H1 (cell line): Measurements from ENCODE around the gene FYTTD1. TPM values are rescaled to one million over a fixed set of nuclear protein-coding genes. Genes with fewer than 3 reads are reported as not detected.

Experiments
- CTCF ChIA-PET: fragments of 300-600 bp; sonication (Branson Sonifier 250); formaldehyde crosslinking; loops from one replicate; lab custom pipeline; 2021; ENCODE audit not compliant: partially characterized antibody; lab: Charles Lee
- POLR2A ChIA-PET: fragments of 300-600 bp; sonication (Branson Sonifier 250); formaldehyde crosslinking; loops from one replicate; lab custom pipeline; 2021; ENCODE audit warnings: inconsistent platforms; ENCODE audit not compliant: partially characterized antibody; lab: Charles Lee
- DNase-seq, 2 experiments: peaks; one replicate each; pipeline versions ENCODE4 v3.0.0 to v3.0.0-alpha.2; 2010 to 2022; ENCODE audit warnings: low spot score in 2 of 2, low read depth in 1 of 2, mixed read lengths in 1 of 2
- FAIRE-seq: peaks from 2 replicates; lab custom pipeline; 2011; peaks lifted over from hg19 to GRCh38; lab: Jason Lieb, UNC
- H2AFZ ChIP-seq: 2 replicates; pipeline ENCODE4 v1.8.1; 2012; ENCODE audit warnings: low read length, inconsistent platforms
- H2AK5ac ChIP-seq: 2 replicates; pipeline ENCODE4 v1.6.1; 2013; ENCODE audit warnings: low read depth, low read length
- H2BK120ac ChIP-seq: replicated peaks from 2 replicates; pipeline ENCODE3; 2013; ENCODE audit warnings: low read depth, low read length, inconsistent platforms
- H2BK12ac ChIP-seq: 2 replicates; pipeline ENCODE4 v1.6.1; 2013; ENCODE audit warnings: low read depth, low read length
- H2BK15ac ChIP-seq: 2 replicates; pipeline ENCODE4 v1.6.1; 2013; ENCODE audit warnings: low read length
- H2BK20ac ChIP-seq: 2 replicates; pipeline ENCODE4 v1.6.1; 2013; ENCODE audit warnings: low read length
- H2BK5ac ChIP-seq: 2 replicates; pipeline ENCODE4 v1.6.1; 2013; ENCODE audit warnings: low read depth, low read length
- H3K14ac ChIP-seq: 2 replicates; pipeline ENCODE4 v1.6.1; 2013; ENCODE audit warnings: inconsistent platforms; ENCODE audit not compliant: insufficient read length
- H3K18ac ChIP-seq: 2 replicates; pipeline ENCODE4 v1.6.1; 2013; ENCODE audit warnings: low read length; ENCODE audit errors: extremely low read depth
- H3K23ac ChIP-seq: 2 replicates; pipeline ENCODE4 v1.6.1; 2013; ENCODE audit warnings: inconsistent platforms; ENCODE audit not compliant: insufficient read length
- H3K23me2 ChIP-seq: 2 replicates; pipeline ENCODE4 v1.6.1; 2013; ENCODE audit warnings: low read depth, low read length
- H3K27ac ChIP-seq: 2 replicates; pipeline ENCODE4 v1.6.1; 2011; ENCODE audit warnings: low read depth, low read length, inconsistent platforms
- H3K27me3 ChIP-seq, 4 experiments: replicated peaks in 1 of 4; 1 replicate in 1 of 4; 2 replicates in 3 of 4; pipeline versions ENCODE4 v1.6.1 to v1.8.1; 2011 to 2013; ENCODE audit warnings: low read length in 3 of 4, mild to moderate bottlenecking in 3 of 4, inconsistent platforms in 2 of 4, mixed read lengths in 2 of 4, moderate library complexity in 1 of 4; ENCODE audit not compliant: control insufficient read depth in 3 of 4, insufficient read depth in 3 of 4; ENCODE audit errors: extremely low read depth in 1 of 4
- H3K36me3 ChIP-seq, 4 experiments: 2 replicates each; pipeline versions ENCODE4 v1.6.1 to v1.8.1; 2011 to 2013; ENCODE audit warnings: mild to moderate bottlenecking in 4 of 4, low read length in 3 of 4, moderate library complexity in 2 of 4, control low read depth in 1 of 4, inconsistent platforms in 1 of 4; ENCODE audit not compliant: insufficient read depth in 4 of 4, control insufficient read depth in 2 of 4
- H3K4ac ChIP-seq: replicated peaks from 2 replicates; pipeline ENCODE3; 2013; ENCODE audit warnings: low read length, low read depth, mixed read lengths, inconsistent platforms; ENCODE audit not compliant: insufficient read length
- H3K4me1 ChIP-seq, 4 experiments: replicated peaks in 1 of 4; 1 replicate in 1 of 4; 2 replicates in 3 of 4; pipeline versions ENCODE4 v1.6.1 to v1.8.1; 2011 to 2013; ENCODE audit warnings: low read length in 3 of 4, inconsistent platforms in 2 of 4, mixed read lengths in 1 of 4; ENCODE audit not compliant: insufficient read depth in 4 of 4, control insufficient read depth in 3 of 4
- H3K4me2 ChIP-seq, 2 experiments: 2 replicates each; pipeline versions ENCODE4 v1.6.1 to v1.8.1; 2011 to 2013; ENCODE audit warnings: low read depth in 2 of 2, low read length in 2 of 2, control low read depth in 1 of 2, inconsistent platforms in 1 of 2, mild to moderate bottlenecking in 1 of 2; ENCODE audit not compliant: insufficient read depth in 1 of 2
- H3K4me3 ChIP-seq, 4 experiments: fragments of 200-600, 300-600 bp in 1 of 4; sonication (generic), shearing (Covaris generic), sonication (Bioruptor Twin) in 1 of 4; 2 replicates each; pipeline versions ENCODE4 v1.5.1 to v1.8.1; 2011 to 2016; ENCODE audit warnings: low read length in 4 of 4, low read depth in 3 of 4, control low read depth in 2 of 4, inconsistent platforms in 2 of 4, mild to moderate bottlenecking in 2 of 4, mixed read lengths in 1 of 4, moderate library complexity in 1 of 4; ENCODE audit not compliant: insufficient read depth in 2 of 4; ENCODE audit errors: extremely low read depth in 1 of 4
- H3K56ac ChIP-seq: replicated peaks from 2 replicates; pipeline ENCODE3; 2013; ENCODE audit warnings: low read depth, mild to moderate bottlenecking, mixed read lengths, low read length, inconsistent platforms; ENCODE audit not compliant: insufficient read length
- H3K79me1 ChIP-seq: 2 replicates; pipeline ENCODE4 v1.6.1; 2013; ENCODE audit warnings: low read depth, low read length, control low read depth
- H3K79me2 ChIP-seq, 2 experiments: 2 replicates each; pipeline versions ENCODE4 v1.6.1 to v1.8.1; 2012 to 2013; ENCODE audit warnings: low read length in 2 of 2, mild to moderate bottlenecking in 2 of 2, inconsistent platforms in 1 of 2; ENCODE audit not compliant: insufficient read depth in 2 of 2, control insufficient read depth in 1 of 2
- H3K9ac ChIP-seq, 4 experiments: replicated peaks in 1 of 4; 1 replicate in 1 of 4; 2 replicates in 3 of 4; pipeline versions ENCODE4 v1.6.1 to v1.8.1; 2011 to 2013; ENCODE audit warnings: low read depth in 3 of 4, low read length in 3 of 4, control low read depth in 2 of 4, mild to moderate bottlenecking in 2 of 4, moderate library complexity in 2 of 4, inconsistent platforms in 1 of 4; ENCODE audit errors: extremely low read depth in 1 of 4
- H3K9me3 ChIP-seq, 2 experiments: 2 replicates each; pipeline versions ENCODE4 v1.6.1 to v1.8.1; 2012 to 2013; ENCODE audit warnings: mild to moderate bottlenecking in 2 of 2, moderate library complexity in 2 of 2, control low read depth in 1 of 2, inconsistent platforms in 1 of 2, low read depth in 1 of 2, low read length in 1 of 2, mixed read lengths in 1 of 2; ENCODE audit not compliant: insufficient read depth in 2 of 2
- H4K20me1 ChIP-seq, 2 experiments: replicated peaks in 1 of 2; 2 replicates each; pipeline versions ENCODE3 to v1.8.1; 2011 to 2013; ENCODE audit warnings: inconsistent platforms in 2 of 2, low read length in 2 of 2, mild to moderate bottlenecking in 1 of 2; ENCODE audit not compliant: insufficient read depth in 2 of 2, control insufficient read depth in 1 of 2
- H4K5ac ChIP-seq: 2 replicates; pipeline ENCODE4 v1.6.1; 2013; ENCODE audit warnings: low read length, low read depth, mixed read lengths, inconsistent platforms; ENCODE audit not compliant: insufficient read length
- H4K8ac ChIP-seq: 2 replicates; pipeline ENCODE4 v1.8.0; 2013; ENCODE audit warnings: mild to moderate bottlenecking, moderate library complexity, low read length, inconsistent platforms; ENCODE audit not compliant: insufficient read depth; ENCODE audit errors: extremely low read depth
- H4K91ac ChIP-seq: replicated peaks from 2 replicates; pipeline ENCODE3; 2013; ENCODE audit warnings: low read length, mixed read lengths, inconsistent platforms; ENCODE audit not compliant: insufficient read length
- E2F6 ChIP-seq: IDR thresholded peaks from 2 replicates; pipeline ENCODE4 v1.6.1; 2012; ENCODE audit warnings: inconsistent platforms
- EZH2 ChIP-seq: fragments of 200-600 bp; sonication (generic); IDR thresholded peaks from 2 replicates; pipeline ENCODE4 v1.7.1; 2012; ENCODE audit warnings: low read depth, mild to moderate bottlenecking, moderate library complexity, low read length, inconsistent platforms; ENCODE audit not compliant: severe bottlenecking
- HDAC2 ChIP-seq, 2 experiments: fragments of 300-600 bp in 1 of 2; sonication (generic) in 1 of 2; IDR thresholded peaks; 2 replicates each; pipeline ENCODE4 v1.6.1; 2011 to 2012; ENCODE audit warnings: low read depth in 2 of 2, low read length in 2 of 2, mild to moderate bottlenecking in 2 of 2, moderate library complexity in 2 of 2, borderline replicate concordance in 1 of 2, inconsistent platforms in 1 of 2
- NANOG ChIP-seq: IDR thresholded peaks from 2 replicates; pipeline ENCODE4 v1.6.1; 2011; ENCODE audit warnings: low read length, low read depth, mild to moderate bottlenecking, inconsistent platforms; ENCODE audit not compliant: insufficient read depth, poor library complexity, severe bottlenecking
- SIN3A ChIP-seq, 2 experiments: IDR thresholded peaks in 1 of 2; conservative IDR thresholded peaks in 1 of 2; 2 replicates each; pipeline ENCODE4 v1.6.1; 2011 to 2012; ENCODE audit warnings: low read length in 2 of 2, improper control_type of control experiment in 1 of 2, low read depth in 1 of 2, mild to moderate bottlenecking in 1 of 2
- TBP ChIP-seq: IDR thresholded peaks from 2 replicates; pipeline ENCODE4 v1.6.1; 2011; ENCODE audit warnings: low read depth, low read length, improper control_type of control experiment
- TEAD4 ChIP-seq: IDR thresholded peaks from 2 replicates; pipeline ENCODE4 v1.6.1; 2012; ENCODE audit warnings: low read depth, low read length, inconsistent platforms, mixed read lengths
- WGBS, 2 experiments: shearing (Covaris generic) in 1 of 2; methylation state at CpG; one replicate each; pipeline versions ENCODE4 v1.1.6 to v1.1.7; 2013 to 2015; ENCODE audit warnings: low lambda C conversion rate in 2 of 2, mixed read lengths in 2 of 2, inconsistent platforms in 1 of 2, low coverage in 1 of 2, missing lambda C conversion rate in 1 of 2; ENCODE audit not compliant: insufficient replicate concordance in 2 of 2, insufficient coverage in 1 of 2, insufficient read length in 1 of 2; ENCODE audit errors: extremely low coverage in 1 of 2, missing lambda C conversion rate in 1 of 2; 5-methylcytosine and 5-hydroxymethylcytosine counted together
- polyA plus RNA-seq, 7 experiments: library from polyadenylated mRNA; depleted of rRNA in 3 of 7; stranded (reverse) in 5 of 7; unstranded in 2 of 7; fragments of >200 nt in 5 of 7; fragments of 200-250 nt in 2 of 7; gene quantifications; 1 replicate in 5 of 7; 2 replicates in 1 of 7; 4 replicates in 1 of 7; pipeline versions ENCODE4 v1.2.1 to v1.2.3, GENCODE V29; 2011 to 2013; ENCODE audit warnings: missing spikeins in 2 of 7, mixed read lengths in 2 of 7
- total RNA-seq: library from RNA; stranded (reverse); fragmentation: NEBNext Ultra II Directional; extraction: Animal tissue kit (Norgen Biotek cat#: 25700); gene quantifications from 2 replicates; pipeline ENCODE4 v1.2.1, GENCODE V29; 2021

FYTTD1 gene
- total and polyA plus RNA-seq, 2 of the 8 experiments (the other 6 are each of a cell fraction or from before 2014, with no cell fraction given): 3.1 to 24.4 TPM

- FAIRE-seq: no peak
- TF ChIP-seq HDAC2 (IDR thresholded peaks at IDR 0.05; ENCODE audit: borderline replicate concordance in 1 of 2, low read depth in 2 of 2, low read length in 2 of 2) (no peak), TEAD4 (no peak), NANOG (no peak), EZH2 (no peak), TBP (no peak), SIN3A (conservative IDR thresholded peaks at IDR 0.05 in 1 of 2, IDR thresholded peaks at IDR 0.05 in 1 of 2; ENCODE audit: low read depth in 1 of 2, low read length in 2 of 2) (no peak), E2F6 (no peak)
Measured at GRCh38 chr3:197809356-197810020, 59.8 kb downstream of the FYTTD1 start.

More at GRCh38 chr3:197809356-197810020, 59.8 kb downstream of the FYTTD1 start:
- H3K79me2 ChIP-seq: peaks cover 0 to 83% of the 10 kb centered on the region in 2 experiments; a peak in 2 of 4 replicates
- H3K56ac ChIP-seq: no peak overlapping the region
- 63% methylated on average over 2 of the region's 2 CpGs; no CpG with 5 or more reads in 1 of the 2 experiments for WGBS, 2 experiments
- no peak overlapping the region for H2AK5ac ChIP-seq
- H3K79me1 ChIP-seq: peaks cover 3% of the 10 kb centered on the region
- no peak overlapping the region for H3K4ac ChIP-seq
- no peak overlapping the region for H2BK5ac ChIP-seq
- H3K4me3 ChIP-seq: no peak overlapping the region
- no peak overlapping the region for H2BK20ac ChIP-seq
- H2AFZ ChIP-seq: no peak overlapping the region
- no peak overlapping the region for H3K14ac ChIP-seq
- no peak overlapping the region for H4K8ac ChIP-seq
- H3K23me2 ChIP-seq: no peaks in the 10 kb centered on the region
- no peaks in the 10 kb centered on the region; a peak in 1 of 8 replicates for H3K36me3 ChIP-seq
- POLR2A ChIA-PET: interaction anchor here (0.7 to 0.9 kb wide), 4 partner anchors 18 to 269 kb away, joined by 3 to 4 read pairs (median 3); partner anchors contain the start of gene LRCH3
- no peak overlapping the region for H3K4me2 ChIP-seq
- CTCF ChIA-PET: interaction anchor here (0.6 to 1.2 kb wide), 3 partner anchors 16 to 1948 kb away, joined by 3 read pairs; no protein-coding TSS in a partner anchor
- no peak overlapping the region for H4K91ac ChIP-seq
- peaks cover 0 to 3% of the 10 kb centered on the region in 2 experiments for H4K20me1 ChIP-seq
- no peaks in the 10 kb centered on the region; a peak in 1 of 7 replicates for H3K4me1 ChIP-seq
- H3K23ac ChIP-seq: no peak overlapping the region
- H3K27me3 ChIP-seq: no peaks in the 10 kb centered on the region
- H3K9ac ChIP-seq: no peak overlapping the region
- no peak overlapping the region for H2BK12ac ChIP-seq
- H2BK15ac ChIP-seq: no peak overlapping the region
- no peak for DNase-seq
- no peak overlapping the region for H3K27ac ChIP-seq
- H3K9me3 ChIP-seq: no peaks in the 10 kb centered on the region
- H2BK120ac ChIP-seq: no peak overlapping the region
- H4K5ac ChIP-seq: no peak overlapping the region
- no peak overlapping the region for H3K18ac ChIP-seq
